Loucy (cell line): ENCODE data around the gene FBXL3.

Experiments used
- EZH2phosphoT487 ChIP-seq: fragments of 200-600 bp; IDR thresholded peaks from 2 replicates; pipeline ENCODE4 v1.6.1; 2018; ENCODE audit warnings: antibody characterized with exemption, mild to moderate bottlenecking, moderate library complexity, borderline replicate concordance
- TF ChIP-seq, protein P1 (sequence below): fragments of 200-600 bp; sonication (generic); conservative IDR thresholded peaks from 2 replicates; pipeline ENCODE4 v1.5.1; 2014; ENCODE audit warnings: mild to moderate bottlenecking, antibody characterized with exemption, low read length

- TF ChIP-seq, protein P1, sequence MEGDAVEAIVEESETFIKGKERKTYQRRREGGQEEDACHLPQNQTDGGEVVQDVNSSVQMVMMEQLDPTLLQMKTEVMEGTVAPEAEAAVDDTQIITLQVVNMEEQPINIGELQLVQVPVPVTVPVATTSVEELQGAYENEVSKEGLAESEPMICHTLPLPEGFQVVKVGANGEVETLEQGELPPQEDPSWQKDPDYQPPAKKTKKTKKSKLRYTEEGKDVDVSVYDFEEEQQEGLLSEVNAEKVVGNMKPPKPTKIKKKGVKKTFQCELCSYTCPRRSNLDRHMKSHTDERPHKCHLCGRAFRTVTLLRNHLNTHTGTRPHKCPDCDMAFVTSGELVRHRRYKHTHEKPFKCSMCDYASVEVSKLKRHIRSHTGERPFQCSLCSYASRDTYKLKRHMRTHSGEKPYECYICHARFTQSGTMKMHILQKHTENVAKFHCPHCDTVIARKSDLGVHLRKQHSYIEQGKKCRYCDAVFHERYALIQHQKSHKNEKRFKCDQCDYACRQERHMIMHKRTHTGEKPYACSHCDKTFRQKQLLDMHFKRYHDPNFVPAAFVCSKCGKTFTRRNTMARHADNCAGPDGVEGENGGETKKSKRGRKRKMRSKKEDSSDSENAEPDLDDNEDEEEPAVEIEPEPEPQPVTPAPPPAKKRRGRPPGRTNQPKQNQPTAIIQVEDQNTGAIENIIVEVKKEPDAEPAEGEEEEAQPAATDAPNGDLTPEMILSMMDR = no peak
- no peak for TF ChIP-seq EZH2phosphoT487
Observed at GRCh38 chr13:77053192-77053591, 26.2 kb upstream of the FBXL3 start.
